Left colon (tissue), 2 donors: ENCODE measurements around the gene HSFX1. TPM values are rescaled to one million over a fixed set of nuclear protein-coding genes. Genes with fewer than 3 reads are reported as not detected.

ENCODE experiments used
- ATAC-seq: fragments of 200-7000 bp; cut with Tn5 transposase; one replicate; pipeline ENCODE4 v1.9.1; 2020; ENCODE audit warnings: mild to moderate bottlenecking, moderate library complexity
- DNase-seq, 2 donors: peaks; one replicate each; pipeline ENCODE4 v3.0.0-alpha.2; 2020
- intact Hi-C, 2 donors: fragments of 100-400 bp; cut with DNase I in 1 of 2; cut with micrococcal nuclease in 1 of 2; formaldehyde crosslinking; loops; one replicate each; pipeline versions ENCODE4 v1.11.2 to v1.14.0; 2022; cut with DNase I, micrococcal nuclease
- total RNA-seq, 2 donors: library from RNA; stranded (reverse); fragmentation: NEBNext Ultra II Directional; extraction: Animal tissue kit (Norgen Biotek cat#: 25700); gene quantifications; one replicate each; pipeline ENCODE4 v1.2.1, GENCODE V29; 2021
- donor health status: DM: no; HTN: no; CAD: no.
- donor health status: DM: yes; HTN: yes; CAD: no.

HSFX1 gene
- total RNA-seq, 2 donors from 2014 or later: 1.0 to 1.5 TPM

DNA sequence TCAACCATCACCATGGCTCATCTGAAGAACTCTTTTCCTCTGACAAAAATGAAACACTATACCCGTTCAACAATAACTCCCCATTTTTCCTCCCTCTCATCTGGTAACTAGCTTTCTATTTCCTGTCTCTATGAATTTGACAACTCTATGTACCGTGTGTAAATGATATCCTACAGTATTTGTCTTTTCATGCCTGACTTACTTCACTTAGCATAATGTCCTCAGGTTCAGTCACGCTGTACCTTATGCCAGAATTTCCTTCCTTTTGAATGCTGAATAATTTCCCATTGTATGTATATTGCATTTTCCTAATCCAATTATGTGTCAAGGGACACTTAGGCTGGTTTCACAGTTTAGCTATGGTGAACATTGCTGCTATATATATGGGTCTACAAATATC lies 26.1 kb downstream of the HSFX1 start:
- no peak for ATAC-seq
- intact Hi-C loops: no loop called here

DNA sequence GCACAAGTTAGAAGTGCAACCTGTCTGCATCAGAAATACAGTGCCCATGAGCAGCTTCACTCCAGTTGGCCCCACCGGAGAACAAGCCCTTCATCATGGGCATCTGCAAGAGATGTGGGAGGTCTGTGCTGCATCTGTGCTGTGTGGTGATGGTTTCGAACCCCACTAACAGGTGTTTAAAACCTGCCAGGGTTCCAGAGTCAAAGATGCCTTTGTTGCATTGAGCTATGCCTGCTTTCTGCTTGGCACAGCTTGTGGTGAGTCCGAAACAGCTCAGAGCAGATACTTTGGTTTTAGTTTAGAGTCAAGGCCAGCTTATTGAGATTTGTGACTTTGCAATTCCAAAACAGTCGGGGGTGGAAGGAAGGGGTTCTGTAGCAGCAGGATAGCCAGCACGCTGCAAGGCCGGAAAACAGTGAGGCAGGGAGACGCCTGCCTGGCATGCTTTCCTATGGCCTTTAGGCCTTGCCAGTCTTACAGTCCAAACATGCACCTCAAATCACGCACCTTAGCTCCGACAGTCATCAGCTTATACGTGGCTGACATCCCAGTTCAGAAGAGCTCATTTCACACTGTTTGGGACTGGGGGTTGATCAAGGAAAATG lies 29.7 kb downstream of the HSFX1 start:
- ATAC-seq: no peak

More for the DNA sequence above, 26.1 kb downstream of the HSFX1 start:
- DNase-seq: no peak

DNA sequence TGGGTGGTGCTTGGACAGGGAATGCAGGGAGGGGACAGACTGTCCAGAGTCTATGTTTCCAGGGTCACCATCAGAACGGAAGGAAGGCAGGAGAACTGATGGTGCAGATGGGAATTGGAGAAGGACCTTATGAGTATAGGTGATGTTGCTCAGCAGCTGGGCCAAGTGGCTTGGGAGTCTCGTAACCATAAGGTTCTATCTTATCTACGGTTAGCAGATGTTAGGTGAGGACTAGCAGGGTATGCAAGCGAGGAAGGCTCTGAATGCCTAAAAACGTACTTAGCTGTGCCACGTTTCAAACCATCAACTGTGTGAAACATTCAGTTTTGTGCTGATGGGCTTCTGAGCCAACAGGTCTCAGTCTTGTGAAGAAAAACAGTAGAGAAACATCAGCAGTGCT lies 30.2 kb downstream of the HSFX1 start:
- DNase-seq: no peak
- intact Hi-C loops: no loop called here
- no peak for ATAC-seq

More for the DNA sequence above, 29.7 kb downstream of the HSFX1 start:
- intact Hi-C loops: no loop called here
- no peak for DNase-seq

DNA sequence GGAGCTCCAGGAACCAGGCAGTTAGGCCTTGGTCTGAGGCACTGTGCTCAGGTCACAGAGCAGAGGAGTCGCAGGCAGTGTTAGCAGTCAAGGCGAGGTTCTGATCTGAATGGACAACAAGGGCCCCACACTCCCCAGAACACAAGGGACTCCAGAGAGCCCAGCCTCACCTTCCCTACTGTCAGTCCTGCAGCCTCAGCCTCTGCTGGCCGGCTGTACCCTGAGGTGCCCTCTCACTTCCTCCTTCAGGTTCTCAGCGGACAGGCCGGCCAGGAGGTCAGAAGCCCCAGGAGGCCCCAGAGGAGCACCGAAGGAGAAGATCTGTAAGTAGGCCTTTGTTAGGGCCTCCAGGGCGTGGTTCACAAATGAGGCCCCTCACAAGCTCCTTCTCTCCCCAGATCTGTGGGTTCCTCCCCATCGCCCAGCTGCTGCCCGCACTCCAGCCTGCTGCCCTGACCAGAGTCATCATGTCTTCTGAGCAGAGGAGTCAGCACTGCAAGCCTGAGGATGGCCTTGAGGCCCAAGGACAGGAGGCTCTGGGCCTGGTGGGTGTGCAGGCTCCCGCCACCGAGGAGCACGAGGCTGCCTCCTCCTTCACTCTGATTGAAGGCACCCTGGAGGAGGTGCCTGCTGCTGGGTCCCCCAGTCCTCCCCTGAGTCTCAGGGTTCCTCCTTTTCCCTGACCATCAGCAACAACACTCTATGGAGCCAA lies 34.0 kb downstream of the HSFX1 start:
- DNase-seq: no peak
- no peak for ATAC-seq
- intact Hi-C loops: no loop called here

DNA sequence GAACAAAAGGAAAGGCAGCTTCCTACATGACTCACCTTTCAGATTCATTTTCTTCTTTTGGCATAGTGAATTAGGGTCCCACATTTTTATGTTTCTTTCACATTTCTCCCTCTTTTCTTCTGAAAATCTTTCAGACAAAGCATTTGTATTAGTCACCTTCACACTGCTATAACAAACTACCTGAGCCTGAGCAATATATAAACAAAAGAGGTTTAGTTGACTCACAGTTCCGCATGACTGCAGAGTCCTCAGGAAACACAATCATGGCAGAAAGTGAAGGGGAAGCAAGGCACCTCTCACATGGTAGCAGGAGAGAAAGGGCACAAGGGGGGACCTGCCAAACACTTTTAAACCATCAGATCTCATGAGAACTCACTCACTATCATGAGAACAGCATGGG lies 44.8 kb downstream of the HSFX1 start:
- intact Hi-C loops: no loop called here
- no peak for ATAC-seq
- no peak for DNase-seq

DNA sequence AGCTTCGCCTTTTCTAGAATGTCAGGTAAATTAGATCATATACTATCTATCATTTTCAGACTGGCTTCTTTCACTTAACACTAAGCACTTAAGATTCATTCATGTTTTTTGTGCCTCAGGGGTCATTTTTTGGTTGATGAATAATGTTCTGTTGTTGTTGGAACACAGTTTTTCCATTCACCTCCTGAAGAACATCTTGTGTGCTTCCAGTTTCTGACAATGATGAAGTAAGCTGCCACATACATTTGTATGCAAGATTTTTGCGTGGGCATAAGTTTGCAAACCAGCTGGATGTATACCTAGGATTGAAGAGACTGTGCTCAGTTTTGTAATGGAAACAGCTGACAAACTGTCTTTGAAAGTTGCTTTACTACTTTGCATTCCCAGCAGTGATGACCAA lies 45.5 kb downstream of the HSFX1 start:
- intact Hi-C loops: no loop called here
- ATAC-seq: no peak

DNA sequence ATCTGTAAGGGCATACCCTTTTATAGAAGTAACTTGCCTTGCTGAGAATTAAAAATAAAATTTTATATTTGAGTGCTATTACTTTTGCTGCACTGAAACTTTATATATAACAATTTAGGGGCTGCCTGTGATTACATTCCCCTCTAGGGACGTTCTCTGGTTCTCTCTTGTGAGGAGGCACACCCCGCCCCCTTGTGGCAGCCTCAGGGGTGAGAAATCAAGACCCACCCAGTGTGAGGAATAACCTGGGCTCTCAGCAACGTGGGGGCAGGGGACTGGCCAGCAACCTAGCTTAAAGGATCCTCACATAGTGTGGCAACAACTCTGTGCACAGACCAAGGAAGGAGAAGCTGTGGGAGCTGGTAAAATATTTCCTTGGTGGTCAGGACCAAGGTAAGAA lies 51.6 kb downstream of the HSFX1 start:
- peak in 1 of 2 donors; percentile 32 for DNase-seq
- ATAC-seq: no peak
- intact Hi-C loops: no loop called here

More for the DNA sequence above, 45.5 kb downstream of the HSFX1 start:
- DNase-seq: no peak

Other genes with a start within 250 kb of the HSFX1 start
- 10 to 100 TPM; 37.2 to 37.8 TPM for gene EOLA1, start 233.1 kb upstream of the HSFX1 start, total RNA-seq
- not detected for gene HSFX3, start 224.1 kb upstream of the HSFX1 start, total RNA-seq
- not detected for gene MAGEA9B, start 186.6 kb upstream of the HSFX1 start, total RNA-seq
- gene HSFX2, start 178.8 kb upstream of the HSFX1 start, total RNA-seq: not detected
- gene TMEM185A, start 142.3 kb upstream of the HSFX1 start, total RNA-seq: 10 to 100 TPM; 19.8 to 22.1 TPM
- not detected for gene MAGEA11, start 62.0 kb upstream of the HSFX1 start, total RNA-seq
- not detected for gene MAGEA9, start 7.9 kb downstream of the HSFX1 start, total RNA-seq
- not detected for gene MAGEA8, start 107.1 kb downstream of the HSFX1 start, total RNA-seq
- not detected for gene HSFX4, start 155.5 kb downstream of the HSFX1 start, total RNA-seq
- 10 to 100 TPM; 30.0 to 31.7 TPM for gene EOLA2, start 164.4 kb downstream of the HSFX1 start, total RNA-seq